ENCODE results near the gene EXOSC2. TPM values are rescaled to one million over a fixed set of nuclear protein-coding genes. Genes with fewer than 3 reads are reported as not detected.

EXOSC2 gene
- total RNA-seq, 1 experiment from 2014 or later, result 71.5 TPM

GRCh38 chr9:130687615-130688014 is 6.0 kb upstream of the EXOSC2 start:
- H3K4me2 ChIP-seq (ENCODE audit: low read length), result no peak overlapping the region
- no peak overlapping the region for H3K27ac ChIP-seq (ENCODE audit: low read depth, low read length)
- TF ChIP-seq EZH2 (IDR thresholded peaks at IDR 0.05), result no peak
- TF ChIP-seq ATF3 (IDR thresholded peaks at IDR 0.05), result no peak
- TF ChIP-seq MAX (IDR thresholded peaks at IDR 0.05), result no peak
- no peak for TF ChIP-seq REST (IDR thresholded peaks at IDR 0.05; ENCODE audit: low read depth)
- TF ChIP-seq POLR2A (IDR thresholded peaks at IDR 0.05; ENCODE audit: borderline replicate concordance, extremely low read depth, insufficient read depth, insufficient read length), result no peak
- no peak for TF ChIP-seq CEBPB (IDR thresholded peaks at IDR 0.05; ENCODE audit: low read depth)
- no peak for TF ChIP-seq SIN3A (IDR thresholded peaks at IDR 0.05; ENCODE audit: low read depth)
- TF ChIP-seq ZFX (IDR thresholded peaks at IDR 0.05), result no peak
- no peak for TF ChIP-seq SP1 (IDR thresholded peaks at IDR 0.05; ENCODE audit: low read depth)
- H3K36me3 ChIP-seq (ENCODE audit: control insufficient read depth in 1 of 2, insufficient read depth in 2 of 2, low read length in 2 of 2), result no peaks in the 10 kb centered on the region
- no peaks in the 10 kb centered on the region for H3K79me2 ChIP-seq (ENCODE audit: insufficient read depth, low read length)
- no peak overlapping the region for H3K4me3 ChIP-seq (replicated peaks in 1 of 2; ENCODE audit: low read depth in 1 of 2, low read length in 2 of 2)
- peaks cover 0 to 9% of the 10 kb centered on the region in 2 experiments; a peak in 1 of 4 replicates for H3K9me3 ChIP-seq (ENCODE audit: control insufficient read depth in 1 of 2, insufficient read depth in 1 of 2, low read depth in 1 of 2, low read length in 2 of 2)
- BruUV-seq (replicated peaks), result no TSS peak
- DNase-seq (ENCODE audit: low read depth, low spot score), result no peak
- no peaks in the 10 kb centered on the region for H4K20me1 ChIP-seq (ENCODE audit: insufficient read depth)
- intact Hi-C loops (cut with micrococcal nuclease), result no loop called here
- H2AFZ ChIP-seq (ENCODE audit: low read depth, low read length, poor library complexity, severe bottlenecking), result no peak overlapping the region
- ChIA-PET POLR2A (no interaction called here), CTCF (no interaction called here), RAD21 (ENCODE audit: low non-redundant PET in 1 of 2, low total read pairs in 2 of 2, uncharacterized antibody in 2 of 2, unreplicated experiment in 2 of 2) (no interaction called here)
- no peaks in the 10 kb centered on the region for H3K27me3 ChIP-seq (ENCODE audit: insufficient read depth, low read length)
- H3K9me2 ChIP-seq (ENCODE audit: insufficient read depth), result no peaks in the 10 kb centered on the region
- no peak for ATAC-seq
- peaks cover 0 to 11% of the 10 kb centered on the region in 2 experiments; a peak in 1 of 4 replicates for H3K4me1 ChIP-seq (ENCODE audit: control insufficient read depth in 1 of 2, insufficient read depth in 2 of 2, low read length in 2 of 2)
- H3K9ac ChIP-seq (ENCODE audit: low read length), result no peak overlapping the region
